ENCODE data around the gene RUFY2. TPM values are rescaled to one million over a fixed set of nuclear protein-coding genes. Genes with fewer than 3 reads are reported as not detected.

The RUFY2 gene
- total RNA-seq, 2 experiments from 2014 or later = 11.4 to 12.9 TPM

Other genes with a start within 250 kb of the RUFY2 start
- gene ATOH7, start 175.2 kb downstream of the RUFY2 start, total RNA-seq = not detected
- 100 to 1,000 TPM; 114 to 122 TPM for gene HNRNPH3, start 75.2 kb downstream of the RUFY2 start, total RNA-seq
- 1 to 10 TPM in 1 of 2 experiments, under 1 TPM in 1; 0.97 to 1.3 TPM for gene PBLD, start 74.3 kb downstream of the RUFY2 start, total RNA-seq
- gene DNA2, start 64.7 kb upstream of the RUFY2 start, total RNA-seq = 10 to 100 TPM; 51.4 to 52.6 TPM
- 10 to 100 TPM; 18.7 to 22.7 TPM for gene SLC25A16, start 120.2 kb upstream of the RUFY2 start, total RNA-seq
- gene TET1, start 153.1 kb upstream of the RUFY2 start, total RNA-seq = 1 to 10 TPM; 3.2 to 3.3 TPM

Data from activated CD8-positive, alpha-beta T cell treated with anti-CD3 and anti-CD28 coated beads, Interleukin-2, amount 10 ng/mL, durations not matched to agents 7 days and 5 days (primary cell).